GM21529 (cell line): ENCODE results near the gene PCBP3.

Source experiments
- ATAC-seq: cut with Tn5 transposase; IDR thresholded peaks from one replicate; pipeline ENCODE4 v1.9.1; 2021; ENCODE audit not compliant: unreplicated experiment

PCBP3 gene

DNA sequence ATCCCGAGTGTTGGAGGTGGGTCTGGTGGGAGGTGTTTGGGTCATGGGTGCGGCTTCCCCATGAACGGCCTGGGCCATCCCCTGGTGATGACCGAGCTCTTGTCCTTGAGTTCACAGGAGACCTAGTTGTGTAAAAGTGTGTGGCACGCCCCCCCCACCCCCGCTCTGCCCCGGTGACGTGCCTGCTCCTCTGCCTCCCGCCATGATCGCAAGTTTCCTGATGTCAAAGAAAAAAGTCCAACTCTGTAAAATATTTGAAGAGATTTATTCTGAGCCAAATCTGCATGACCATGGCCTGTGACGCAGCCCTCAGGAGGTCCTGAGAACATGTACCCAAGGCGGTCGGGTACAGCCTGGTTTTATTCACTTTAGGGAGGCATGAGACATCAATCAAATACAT is 212.9 kb downstream of the PCBP3 start:
- ATAC-seq, result no peak

GRCh38 chr21:45856906-45857305 is 213.4 kb downstream of the PCBP3 start:
- ATAC-seq, result no peak

- no peak for ATAC-seq
These were observed 214.2 kb downstream of the PCBP3 start for GRCh38 chr21:45857761-45858160.

DNA sequence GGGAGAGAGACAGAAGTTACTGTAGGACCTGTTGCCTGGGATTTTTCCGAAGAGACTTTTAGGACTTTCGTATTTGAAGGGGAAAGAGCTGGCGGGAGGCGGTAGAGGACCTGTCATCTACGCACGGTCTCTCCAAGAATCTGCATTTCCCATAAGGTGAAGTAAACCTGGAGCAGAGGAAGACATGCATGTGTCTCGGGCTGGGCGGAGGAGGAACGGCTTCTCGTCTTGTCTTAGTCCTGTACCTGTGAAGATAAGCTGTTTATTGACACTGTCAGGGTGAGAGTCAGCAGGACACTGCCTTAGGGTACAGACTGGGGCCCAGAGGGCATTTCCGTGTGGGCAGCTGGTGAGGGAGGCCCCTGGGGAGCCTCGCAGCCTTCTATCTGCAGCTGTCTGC is 214.7 kb downstream of the PCBP3 start:
- no peak for ATAC-seq

- no peak for ATAC-seq
These were observed 215.7 kb downstream of the PCBP3 start for GRCh38 chr21:45859041-45859761.

- no peak for ATAC-seq
These were observed 216.3 kb downstream of the PCBP3 start for GRCh38 chr21:45859762-45860357.

DNA sequence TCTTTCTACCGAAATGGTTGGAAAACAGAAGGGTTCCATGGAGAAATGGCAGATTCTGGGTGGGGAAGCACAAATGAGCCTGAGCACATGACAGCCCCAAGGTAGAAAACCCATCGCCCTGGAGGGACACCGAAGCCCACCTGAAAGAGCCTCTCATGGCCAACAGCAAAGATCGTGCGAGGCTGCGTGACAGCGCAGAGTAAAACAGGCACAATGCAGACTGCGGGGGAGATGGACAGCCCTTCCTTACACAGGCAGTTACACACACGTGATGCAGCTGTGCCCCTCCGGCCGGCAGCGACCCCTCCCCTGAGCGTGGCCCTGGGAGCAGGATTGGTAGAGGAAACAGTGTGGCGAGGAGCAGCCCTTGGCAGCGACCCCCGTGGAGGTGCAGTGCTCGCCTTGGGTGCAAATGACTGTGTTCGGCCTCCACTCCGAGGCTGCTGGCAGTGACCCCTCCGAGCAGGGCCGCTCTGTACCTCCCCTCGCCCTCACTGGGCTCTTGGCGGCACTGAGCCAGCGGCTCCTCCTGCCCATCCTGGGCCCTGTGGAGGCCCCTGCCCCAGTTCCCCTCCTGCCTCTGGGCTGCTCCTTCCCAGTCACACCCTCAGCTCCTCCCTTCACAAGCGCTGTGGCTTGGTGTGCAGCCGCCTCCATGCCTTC is 217.1 kb downstream of the PCBP3 start:
- ATAC-seq, result no peak

DNA sequence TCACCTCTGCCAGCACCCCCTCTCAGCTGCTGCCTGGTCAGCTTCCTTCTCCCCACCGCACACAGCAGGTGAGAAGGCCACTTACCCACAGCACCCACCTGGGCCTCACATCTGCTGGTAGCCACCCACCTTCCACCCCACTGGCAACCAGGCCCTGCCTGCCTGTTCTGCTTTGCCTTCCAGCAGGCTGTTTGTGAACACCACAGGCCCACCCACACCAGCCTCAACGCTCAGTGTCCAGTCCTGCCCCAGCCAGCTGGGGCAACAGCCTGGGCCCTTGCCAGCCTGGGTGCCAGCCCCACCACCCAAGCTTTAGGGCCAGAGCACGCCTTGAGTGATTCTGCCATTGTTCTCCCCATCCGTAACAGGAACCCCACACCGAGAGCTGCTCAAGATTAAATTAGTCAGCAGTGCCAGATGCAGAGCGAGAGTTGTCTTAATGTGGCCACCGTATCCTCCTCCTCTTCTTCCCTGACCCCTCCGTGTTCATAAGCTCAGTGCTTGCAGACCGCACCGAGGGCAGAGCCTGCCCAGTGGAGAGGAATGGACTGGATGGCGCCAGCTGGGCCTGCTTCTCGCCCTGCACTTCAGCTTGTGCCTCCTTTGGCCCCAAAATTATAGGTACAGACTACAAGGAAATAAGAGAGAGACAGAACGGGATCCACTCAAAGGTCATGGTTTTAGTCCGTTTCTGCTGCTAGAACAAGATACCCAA is 217.8 kb downstream of the PCBP3 start:
- no peak for ATAC-seq

- ATAC-seq, result no peak
These were observed 219.2 kb downstream of the PCBP3 start for GRCh38 chr21:45862543-45863207.

- ATAC-seq, result no peak
These were observed 219.7 kb downstream of the PCBP3 start for GRCh38 chr21:45863267-45863666.

DNA sequence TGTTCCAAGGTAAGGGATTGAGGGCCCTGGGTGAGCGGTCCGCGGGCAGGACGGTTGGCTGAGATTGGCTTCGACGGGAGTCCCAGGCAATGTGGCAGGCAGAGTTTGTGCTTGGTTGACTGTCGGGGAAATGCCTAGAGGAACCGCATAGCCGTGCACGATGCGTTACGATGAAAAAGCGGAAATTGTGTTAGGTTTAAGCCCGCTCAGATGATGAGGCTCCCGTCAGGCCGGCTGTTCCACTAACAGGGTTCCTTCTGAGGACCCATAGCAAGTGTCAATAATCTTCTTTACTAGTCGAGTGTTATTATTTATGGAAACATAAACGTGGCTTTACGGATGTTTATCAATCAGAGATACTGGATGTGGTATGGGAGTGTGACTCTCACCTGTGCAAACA is 220.2 kb downstream of the PCBP3 start:
- ATAC-seq, result no peak

- no peak for ATAC-seq
These were observed 220.9 kb downstream of the PCBP3 start for GRCh38 chr21:45864436-45864835.

GRCh38 chr21:45865106-45865835 is 221.7 kb downstream of the PCBP3 start:
- ATAC-seq, result no peak

- ATAC-seq, result no peak
These were observed 223.0 kb downstream of the PCBP3 start for GRCh38 chr21:45866551-45866950.

DNA sequence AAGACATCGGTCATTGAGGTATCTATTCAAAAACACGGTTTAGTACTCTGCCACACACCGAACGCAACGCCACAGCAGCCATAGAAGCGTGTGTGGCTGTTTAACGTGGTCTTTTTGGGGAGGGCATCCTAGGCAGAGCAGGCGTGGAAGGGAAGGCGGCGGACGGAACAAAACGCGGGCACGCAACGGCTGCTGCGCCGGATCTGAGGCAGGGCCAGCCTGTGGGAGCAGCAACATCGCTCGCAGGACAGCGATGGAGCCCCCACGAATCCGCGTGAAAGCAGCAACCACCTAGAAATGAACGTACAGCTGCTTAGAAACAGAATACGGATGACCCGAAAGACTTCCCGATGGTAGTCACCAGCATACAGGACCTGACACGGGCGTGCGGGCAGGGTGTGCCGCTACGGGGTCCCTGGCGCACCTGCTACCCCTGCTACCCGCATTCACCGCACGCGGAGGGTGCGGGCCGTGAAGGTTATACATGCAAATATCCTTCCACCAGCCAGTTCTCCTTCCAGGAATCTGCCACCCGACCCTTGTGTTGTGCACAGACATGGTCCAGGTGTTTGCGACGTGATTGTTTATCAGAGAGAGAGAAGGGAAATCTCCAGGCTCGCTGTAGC is 223.6 kb downstream of the PCBP3 start:
- no peak for ATAC-seq

- ATAC-seq, result no peak
These were observed 224.2 kb downstream of the PCBP3 start for GRCh38 chr21:45867671-45868081.

DNA sequence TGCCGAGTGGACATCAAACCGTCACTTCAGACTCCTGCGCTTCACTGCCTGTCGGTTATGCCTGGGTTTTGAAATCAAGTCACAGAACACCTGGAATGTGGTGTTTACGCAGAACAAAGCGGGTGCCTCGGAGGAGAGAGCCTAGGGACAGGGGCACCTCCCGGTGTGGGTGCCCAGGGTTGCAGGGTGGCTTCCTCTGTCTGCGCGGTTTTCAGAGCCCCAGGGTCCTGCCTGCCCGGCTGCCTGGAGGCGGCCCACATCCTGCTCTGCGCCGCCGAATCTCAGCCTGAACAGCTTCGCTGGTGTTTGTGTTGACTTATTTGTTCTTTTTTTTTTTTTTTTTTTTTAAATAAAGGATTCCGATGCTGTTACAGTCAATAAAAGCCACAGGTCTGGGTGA is 224.6 kb downstream of the PCBP3 start:
- no peak for ATAC-seq

DNA sequence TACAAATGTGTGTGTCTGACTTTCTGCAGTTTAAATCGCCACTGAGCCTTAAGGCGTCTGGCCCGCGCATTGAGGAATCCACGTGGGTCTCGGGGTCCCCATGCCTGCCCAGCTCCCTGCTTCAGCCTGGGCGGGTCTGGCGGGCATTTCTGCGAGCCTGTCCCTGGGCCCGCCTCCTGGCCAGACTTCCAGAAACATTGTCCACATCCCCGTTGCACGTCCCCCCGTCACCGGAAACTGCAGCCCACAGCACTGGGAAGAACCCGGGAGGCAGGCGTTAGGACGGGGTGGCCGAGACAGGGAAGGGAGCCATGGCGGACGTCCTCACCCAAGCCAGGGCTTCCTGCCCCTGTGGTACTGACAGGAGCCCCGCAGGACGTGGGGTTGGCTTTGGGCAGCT is 225.0 kb downstream of the PCBP3 start:
- ATAC-seq, result no peak

GRCh38 chr21:45869121-45870007 is 225.8 kb downstream of the PCBP3 start:
- ATAC-seq, result no peak
